ENCODE data around the gene COLGALT1. TPM values are rescaled to one million over a fixed set of nuclear protein-coding genes. Genes with fewer than 3 reads are reported as not detected.

The COLGALT1 gene
- total RNA-seq, 4 donors from 2014 or later, result 58.2 to 118 (median 94.5) TPM

GRCh38 chr19:17536955-17537354, 18.5 kb upstream of the COLGALT1 start:
- TF ChIP-seq CTCF (IDR thresholded peaks at IDR 0.05; ENCODE audit: low read depth), result no peak

- no peak for TF ChIP-seq CTCF (IDR thresholded peaks at IDR 0.05; ENCODE audit: low read depth)
Observed at GRCh38 chr19:17538684-17539237, 16.7 kb upstream of the COLGALT1 start.

GRCh38 chr19:17539238-17540117, 16.0 kb upstream of the COLGALT1 start:
- TF ChIP-seq CTCF (IDR thresholded peaks at IDR 0.05; ENCODE audit: low read depth), result no peak

- TF ChIP-seq CTCF (IDR thresholded peaks at IDR 0.05; ENCODE audit: low read depth), result no peak
Observed at GRCh38 chr19:17540174-17540573, 15.3 kb upstream of the COLGALT1 start.

GRCh38 chr19:17541184-17541759, 14.2 kb upstream of the COLGALT1 start:
- TF ChIP-seq CTCF (IDR thresholded peaks at IDR 0.05; ENCODE audit: low read depth), result no peak

GRCh38 chr19:17542042-17542441, 13.4 kb upstream of the COLGALT1 start:
- no peak for TF ChIP-seq CTCF (IDR thresholded peaks at IDR 0.05; ENCODE audit: low read depth)

Data from subcutaneous adipose tissue (tissue), 4 donors.